Mesenchymal stem cell (in vitro differentiated cells and primary cell): ENCODE results near the gene CMTM7.

Experiments used
- DNase-seq: peaks from one replicate; pipeline ENCODE4 v3.0.0-alpha.2; 2013
- H2AFZ ChIP-seq: one replicate; pipeline ENCODE4 v1.6.1; 2013; ENCODE audit warnings: low read depth, mild to moderate bottlenecking, control low read depth, inconsistent platforms, low read length, moderate library complexity
- H2AK5ac ChIP-seq: 2 replicates; pipeline ENCODE4 v1.6.1; 2013; ENCODE audit warnings: low read length, moderate library complexity, mild to moderate bottlenecking, inconsistent platforms; ENCODE audit not compliant: severe bottlenecking
- H2BK120ac ChIP-seq: one replicate; pipeline ENCODE4 v1.6.1; 2013; ENCODE audit warnings: low read depth, mild to moderate bottlenecking, inconsistent platforms, low read length, moderate library complexity
- H2BK12ac ChIP-seq, 2 experiments: one replicate each; pipeline ENCODE4 v1.6.1; 2013; ENCODE audit warnings: inconsistent platforms in 2 of 2, low read length in 2 of 2, mild to moderate bottlenecking in 2 of 2, moderate library complexity in 2 of 2, control low read depth in 1 of 2
- H2BK15ac ChIP-seq: one replicate; pipeline ENCODE4 v1.6.1; 2013; ENCODE audit warnings: mild to moderate bottlenecking, low read depth, inconsistent platforms; ENCODE audit not compliant: poor library complexity, severe bottlenecking
- H2BK5ac ChIP-seq: 2 replicates; pipeline ENCODE4 v1.6.1; 2013; ENCODE audit warnings: low read depth, mild to moderate bottlenecking, low read length, control low read depth, inconsistent platforms; ENCODE audit not compliant: poor library complexity, severe bottlenecking
- H3K14ac ChIP-seq, 2 experiments: one replicate each; pipeline ENCODE4 v1.6.1; 2013; ENCODE audit warnings: inconsistent platforms in 2 of 2, low read length in 2 of 2, control low read depth in 1 of 2, mild to moderate bottlenecking in 1 of 2, moderate library complexity in 1 of 2
- H3K18ac ChIP-seq, 2 experiments: one replicate each; pipeline ENCODE4 v1.6.1; 2013; ENCODE audit warnings: inconsistent platforms in 2 of 2, low read length in 2 of 2, control low read depth in 1 of 2, low read depth in 1 of 2, mild to moderate bottlenecking in 1 of 2
- H3K23ac ChIP-seq, 2 experiments: one replicate each; pipeline ENCODE4 v1.6.1; 2013; ENCODE audit warnings: inconsistent platforms in 2 of 2, low read length in 2 of 2, mild to moderate bottlenecking in 2 of 2, moderate library complexity in 2 of 2, control low read depth in 1 of 2
- H3K27ac ChIP-seq: 2 replicates; pipeline ENCODE4 v1.5.1; 2013; ENCODE audit warnings: mild to moderate bottlenecking, moderate library complexity, low read length, control low read depth, inconsistent platforms; ENCODE audit not compliant: poor library complexity, severe bottlenecking
- H3K27me3 ChIP-seq, 2 experiments: 2 replicates each; pipeline versions ENCODE4 v1.6.1 to v1.7.0; 2013; ENCODE audit warnings: low read length in 2 of 2, mild to moderate bottlenecking in 2 of 2, moderate library complexity in 2 of 2, control low read depth in 1 of 2, inconsistent platforms in 1 of 2; ENCODE audit not compliant: control insufficient read depth in 1 of 2, insufficient read depth in 1 of 2
- H3K36me3 ChIP-seq, 2 experiments: 2 replicates each; pipeline versions ENCODE4 v1.6.1 to v1.7.0; 2013; ENCODE audit warnings: low read length in 2 of 2, control low read depth in 1 of 2, inconsistent platforms in 1 of 2, low read depth in 1 of 2, mild to moderate bottlenecking in 1 of 2; ENCODE audit not compliant: insufficient read depth in 2 of 2, control insufficient read depth in 1 of 2
- H3K4ac ChIP-seq, 2 experiments: one replicate each; pipeline ENCODE4 v1.6.1; 2013; ENCODE audit warnings: inconsistent platforms in 2 of 2, low read length in 2 of 2, mild to moderate bottlenecking in 2 of 2, moderate library complexity in 2 of 2, control low read depth in 1 of 2, low read depth in 1 of 2
- H3K4me1 ChIP-seq: 2 replicates; pipeline ENCODE4 v1.6.1; 2013; ENCODE audit warnings: low read depth, low read length, control low read depth; ENCODE audit not compliant: control insufficient read depth, insufficient read depth
- H3K4me2 ChIP-seq: 2 replicates; pipeline ENCODE4 v1.6.1; 2013; ENCODE audit warnings: low read length, mild to moderate bottlenecking, inconsistent platforms; ENCODE audit not compliant: poor library complexity, severe bottlenecking
- H3K4me3 ChIP-seq, 2 experiments: 2 replicates each; pipeline versions ENCODE4 v1.5.1 to v1.7.0; 2013; ENCODE audit warnings: low read length in 2 of 2, mild to moderate bottlenecking in 2 of 2, control low read depth in 1 of 2, low read depth in 1 of 2; ENCODE audit not compliant: insufficient read depth in 1 of 2
- H3K79me1 ChIP-seq: replicated peaks from 2 replicates; pipeline ENCODE4 v1.6.1; 2013; ENCODE audit warnings: mild to moderate bottlenecking, control low read depth, low read length, inconsistent platforms; ENCODE audit not compliant: poor library complexity, severe bottlenecking
- H3K9ac ChIP-seq: 2 replicates; pipeline ENCODE4 v1.7.0; 2013; ENCODE audit warnings: mild to moderate bottlenecking, low read length, moderate library complexity
- H3K9me3 ChIP-seq: 2 replicates; pipeline ENCODE4 v1.7.0; 2013; ENCODE audit warnings: mild to moderate bottlenecking, low read length; ENCODE audit not compliant: control insufficient read depth
- H4K8ac ChIP-seq: one replicate; pipeline ENCODE4 v1.6.1; 2013; ENCODE audit warnings: inconsistent platforms, mild to moderate bottlenecking, low read length, moderate library complexity
- H4K91ac ChIP-seq: one replicate; pipeline ENCODE4 v1.6.1; 2013; ENCODE audit warnings: mild to moderate bottlenecking, low read length, inconsistent platforms
- WGBS: methylation state at CpG from one replicate; pipeline ENCODE4 v1.1.7; 2013; ENCODE audit warnings: mixed read lengths; 5-methylcytosine and 5-hydroxymethylcytosine counted together

Gene CMTM7

DNA sequence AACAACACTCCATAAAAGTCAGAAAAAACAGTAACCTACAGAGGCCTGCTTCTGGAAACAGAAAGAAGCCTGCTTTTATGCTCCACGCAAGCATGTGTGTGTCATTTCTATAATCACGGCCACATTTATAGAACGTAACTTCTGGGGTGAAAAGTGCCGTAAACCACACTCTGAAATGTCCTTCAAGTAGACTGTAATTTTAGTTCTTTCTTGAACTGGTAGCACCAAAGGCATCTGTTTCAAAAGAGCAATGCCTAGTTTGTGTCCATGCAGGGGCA is 19.5 kb upstream of the CMTM7 start:
- Histone ChIP-seq H4K8ac (no peak overlapping the region), H2AFZ (no peak overlapping the region), H3K27me3 (no peaks in the 10 kb centered on the region), H3K18ac (no peak overlapping the region), H3K23ac (no peak overlapping the region), H3K36me3 (peaks cover 0 to 7% of the 10 kb centered on the region in 2 experiments), H2BK12ac (no peak overlapping the region), H4K91ac (no peak overlapping the region), H2BK15ac (no peak overlapping the region), H3K9me3 (no peaks in the 10 kb centered on the region), H2BK120ac (no peak overlapping the region), H2BK5ac (no peak overlapping the region), H3K9ac (no peak overlapping the region), H3K4me2 (no peak overlapping the region), H2AK5ac (no peak overlapping the region), H3K27ac (no peak overlapping the region), H3K4ac (no peak overlapping the region), H3K79me1 (no peaks in the 10 kb centered on the region), H3K4me3 (no peak overlapping the region), H3K14ac (no peak overlapping the region), H3K4me1 (peaks cover 2% of the 10 kb centered on the region)
- WGBS: 86% methylated on average over 4 of the region's 4 CpGs
- no peak for DNase-seq

DNA sequence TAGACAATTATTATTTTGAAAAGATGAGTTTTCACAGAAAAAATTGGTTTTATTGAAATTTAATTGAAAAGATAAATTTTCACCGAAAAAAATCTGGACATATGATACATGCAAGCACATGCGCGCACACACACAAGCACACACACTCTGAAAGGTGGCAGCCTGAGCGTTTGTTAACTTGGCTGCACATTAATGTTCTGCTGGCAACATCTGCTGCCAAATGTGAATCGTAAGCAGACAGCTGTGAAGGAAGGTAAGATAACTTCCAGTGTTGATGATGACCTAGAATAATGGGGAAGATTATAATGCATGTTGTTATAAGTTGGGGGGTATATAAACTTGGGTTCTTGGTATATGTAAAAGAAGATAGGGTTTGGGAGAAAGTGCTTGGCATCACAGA is 18.4 kb upstream of the CMTM7 start:
- no peak overlapping the region for H2BK5ac ChIP-seq
- H3K18ac ChIP-seq: no peak overlapping the region
- H3K79me1 ChIP-seq: no peaks in the 10 kb centered on the region
- no peak overlapping the region for H2AK5ac ChIP-seq
- H3K4me1 ChIP-seq: no peaks in the 10 kb centered on the region
- no peak overlapping the region for H3K14ac ChIP-seq
- no peak overlapping the region for H3K9ac ChIP-seq
- H3K4me3 ChIP-seq: no peak overlapping the region
- no peak overlapping the region for H2BK15ac ChIP-seq
- H3K23ac ChIP-seq: no peak overlapping the region
- no peaks in the 10 kb centered on the region for H3K9me3 ChIP-seq
- peaks cover 0 to 3% of the 10 kb centered on the region in 2 experiments for H3K36me3 ChIP-seq
- H3K27ac ChIP-seq: no peak overlapping the region
- no peak overlapping the region for H4K8ac ChIP-seq
- no peak overlapping the region for H2BK12ac ChIP-seq
- H2BK120ac ChIP-seq: no peak overlapping the region
- no peak for DNase-seq
- no peaks in the 10 kb centered on the region for H3K27me3 ChIP-seq
- 98% methylated on average over 5 of the region's 5 CpGs for WGBS
- H2AFZ ChIP-seq: no peak overlapping the region
- no peak overlapping the region for H3K4me2 ChIP-seq
- no peak overlapping the region for H3K4ac ChIP-seq
- H4K91ac ChIP-seq: no peak overlapping the region

DNA sequence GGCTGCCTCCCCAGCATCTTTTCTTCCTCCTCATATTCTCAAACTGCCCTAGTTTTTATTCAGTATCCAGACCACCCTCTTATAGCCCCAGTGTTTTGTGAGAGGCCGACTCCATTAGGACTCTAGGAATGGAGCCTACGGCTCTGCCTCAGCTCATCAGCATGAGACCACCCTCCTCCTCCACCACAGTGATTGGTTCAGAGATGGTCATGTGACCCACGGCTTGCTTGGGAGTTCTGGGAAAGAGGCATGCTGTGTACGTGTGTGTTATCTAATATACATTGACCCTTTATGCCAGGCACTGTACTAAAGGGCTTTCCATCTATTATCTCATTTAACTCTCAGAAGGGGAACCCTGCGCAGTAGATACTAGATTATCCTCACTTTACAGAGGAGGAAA is 17.8 kb upstream of the CMTM7 start:
- no peak overlapping the region for H2BK120ac ChIP-seq
- H2BK15ac ChIP-seq: no peak overlapping the region
- H3K27ac ChIP-seq: no peak overlapping the region
- no peak overlapping the region for H4K91ac ChIP-seq
- no peak overlapping the region for H4K8ac ChIP-seq
- no peaks in the 10 kb centered on the region for H3K27me3 ChIP-seq
- no peak overlapping the region for H2BK5ac ChIP-seq
- no peaks in the 10 kb centered on the region for H3K79me1 ChIP-seq
- H3K9me3 ChIP-seq: no peaks in the 10 kb centered on the region
- 89% methylated on average over 3 of the region's 5 CpGs for WGBS
- H3K9ac ChIP-seq: no peak overlapping the region
- H3K4me2 ChIP-seq: no peak overlapping the region
- no peak overlapping the region for H2BK12ac ChIP-seq
- no peak overlapping the region for H3K4ac ChIP-seq
- H3K18ac ChIP-seq: no peak overlapping the region
- peaks cover 0 to 3% of the 10 kb centered on the region in 2 experiments for H3K36me3 ChIP-seq
- H3K4me1 ChIP-seq: no peaks in the 10 kb centered on the region
- no peak overlapping the region for H2AFZ ChIP-seq
- no peak overlapping the region for H3K4me3 ChIP-seq
- no peak overlapping the region for H2AK5ac ChIP-seq
- H3K14ac ChIP-seq: no peak overlapping the region
- no peak overlapping the region for H3K23ac ChIP-seq
- no peak for DNase-seq

GRCh38 chr3:32374788-32375595 is 16.7 kb upstream of the CMTM7 start:
- 61% methylated on average over 11 of the region's 12 CpGs for WGBS
- Histone ChIP-seq H3K18ac (no peak overlapping the region), H3K79me1 (no peaks in the 10 kb centered on the region), H3K4me2 (no peak overlapping the region), H3K4me3 (no peak overlapping the region), H3K4me1 (no peaks in the 10 kb centered on the region), H3K27ac (no peak overlapping the region), H2BK5ac (no peak overlapping the region), H3K36me3 (peaks cover 0 to 3% of the 10 kb centered on the region in 2 experiments), H3K14ac (no peak overlapping the region), H2AFZ (no peak overlapping the region), H3K4ac (no peak overlapping the region), H4K8ac (no peak overlapping the region), H3K23ac (no peak overlapping the region), H2BK120ac (no peak overlapping the region), H2BK12ac (no peak overlapping the region), H4K91ac (no peak overlapping the region), H2AK5ac (no peak overlapping the region), H2BK15ac (no peak overlapping the region), H3K9ac (peak overlapping the region; percentile 35), H3K9me3 (no peaks in the 10 kb centered on the region), H3K27me3 (no peaks in the 10 kb centered on the region)
- DNase-seq: peak; percentile 79
